HEK293T (cell line): ENCODE results near the gene GJD4.

Experiments
- CTCF ChIA-PET: fragments of 350-600 bp; formaldehyde crosslinking; extraction: SDS; loops from one replicate; lab custom pipeline; 2021; ENCODE audit warnings: antibody characterized with exemption, inconsistent platforms; lab: Yijun Ruan, JAX
- POLR2A ChIA-PET: fragments of 350-600 bp; formaldehyde crosslinking; extraction: SDS; loops from one replicate; lab custom pipeline; 2020; ENCODE audit warnings: antibody characterized with exemption, inconsistent platforms; lab: Yijun Ruan, JAX
- DNase-seq: peaks from one replicate; pipeline ENCODE4 v3.0.0; 2012; ENCODE audit warnings: mixed read lengths; ENCODE audit errors: extremely low spot score
- ARNT ChIP-seq: fragments of 450-650 bp; IDR thresholded peaks from 2 replicates; pipeline ENCODE4 v1.6.1; 2017; ENCODE audit warnings: mild to moderate bottlenecking
- BHLHE40 ChIP-seq: fragments of 450-650 bp; IDR thresholded peaks from 2 replicates; pipeline ENCODE4 v1.6.1; 2016; ENCODE audit warnings: mild to moderate bottlenecking, moderate library complexity, borderline replicate concordance
- CTBP1 ChIP-seq: fragments of 450-650 bp; IDR thresholded peaks from 2 replicates; pipeline ENCODE4 v1.6.1; 2016; ENCODE audit warnings: borderline replicate concordance
- ELF4 ChIP-seq: fragments of 450-650 bp; IDR thresholded peaks from 2 replicates; pipeline ENCODE4 v1.6.1; 2017; ENCODE audit warnings: antibody characterized with exemption
- FOXA1 ChIP-seq: fragments of 450-650 bp; IDR thresholded peaks from 2 replicates; pipeline ENCODE4 v1.6.1; 2016; ENCODE audit warnings: mild to moderate bottlenecking
- FOXK2 ChIP-seq: fragments of 450-650 bp; IDR thresholded peaks from 2 replicates; pipeline ENCODE4 v1.6.1; 2016; ENCODE audit warnings: mild to moderate bottlenecking
- FOXM1 ChIP-seq: fragments of 450-650 bp; IDR thresholded peaks from 2 replicates; pipeline ENCODE4 v1.6.1; 2017; ENCODE audit warnings: mild to moderate bottlenecking, borderline replicate concordance
- HDGF ChIP-seq: fragments of 450-650 bp; IDR thresholded peaks from 2 replicates; pipeline ENCODE4 v1.6.1; 2017; ENCODE audit warnings: antibody characterized with exemption, borderline replicate concordance
- L3MBTL2 ChIP-seq: fragments of 450-650 bp; conservative IDR thresholded peaks from 2 replicates; pipeline ENCODE4 v1.6.1; 2016; ENCODE audit warnings: mild to moderate bottlenecking
- LEF1 ChIP-seq: fragments of 450-650 bp; IDR thresholded peaks from 2 replicates; pipeline ENCODE4 v1.6.1; 2017; ENCODE audit warnings: mild to moderate bottlenecking, borderline replicate concordance
- NFRKB ChIP-seq: fragments of 450-650 bp; IDR thresholded peaks from 2 replicates; pipeline ENCODE4 v1.6.1; 2016; ENCODE audit warnings: mild to moderate bottlenecking, moderate library complexity
- SP1 ChIP-seq: fragments of 450-650 bp; IDR thresholded peaks from 2 replicates; pipeline ENCODE4 v1.6.1; 2017
- SUZ12 ChIP-seq: fragments of 450-650 bp; IDR thresholded peaks from 2 replicates; pipeline ENCODE4 v1.6.1; 2016; ENCODE audit warnings: mild to moderate bottlenecking
- TARDBP ChIP-seq: fragments of 450-650 bp; IDR thresholded peaks from 2 replicates; pipeline ENCODE4 v1.6.1; 2016
- ZNF384 ChIP-seq: fragments of 450-650 bp; IDR thresholded peaks from 2 replicates; pipeline ENCODE4 v1.6.1; 2016
- TF ChIP-seq, protein P1 (sequence below): fragments of 450-650 bp; IDR thresholded peaks from 2 replicates; pipeline ENCODE4 v1.6.1; 2016

The GJD4 gene

DNA sequence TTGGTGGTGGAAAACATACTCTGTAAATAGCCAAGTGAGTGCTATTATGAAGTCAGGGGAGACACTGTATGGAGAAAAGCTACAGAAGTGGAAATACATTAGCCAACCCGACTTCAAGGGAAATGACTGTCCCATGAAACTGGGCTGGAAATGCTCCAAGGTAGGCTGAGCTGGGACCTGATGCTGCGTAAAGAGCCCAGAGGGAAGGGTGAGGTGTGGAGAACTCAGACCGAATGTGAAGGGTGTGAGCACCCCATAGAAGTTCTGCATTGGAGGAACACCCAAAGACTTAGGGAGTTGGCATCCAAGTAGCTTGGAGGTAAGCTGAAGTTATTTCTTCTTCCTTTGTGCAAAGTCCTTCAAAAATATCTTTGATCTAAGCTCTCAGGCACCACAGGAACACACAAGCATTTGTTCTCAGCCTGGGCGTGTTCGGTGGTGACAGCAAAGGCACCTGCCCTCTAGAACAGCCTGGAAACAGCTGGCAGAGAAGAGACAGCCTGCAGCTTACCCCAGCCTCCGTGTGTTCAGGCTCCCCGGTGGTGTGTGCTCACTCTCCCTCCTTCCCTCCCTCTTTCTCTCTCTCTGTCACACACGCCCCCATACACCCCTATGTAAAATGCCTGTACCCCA, 19.1 kb upstream of the GJD4 start:
- TF ChIP-seq L3MBTL2: no peak
- TF ChIP-seq, protein P1, sequence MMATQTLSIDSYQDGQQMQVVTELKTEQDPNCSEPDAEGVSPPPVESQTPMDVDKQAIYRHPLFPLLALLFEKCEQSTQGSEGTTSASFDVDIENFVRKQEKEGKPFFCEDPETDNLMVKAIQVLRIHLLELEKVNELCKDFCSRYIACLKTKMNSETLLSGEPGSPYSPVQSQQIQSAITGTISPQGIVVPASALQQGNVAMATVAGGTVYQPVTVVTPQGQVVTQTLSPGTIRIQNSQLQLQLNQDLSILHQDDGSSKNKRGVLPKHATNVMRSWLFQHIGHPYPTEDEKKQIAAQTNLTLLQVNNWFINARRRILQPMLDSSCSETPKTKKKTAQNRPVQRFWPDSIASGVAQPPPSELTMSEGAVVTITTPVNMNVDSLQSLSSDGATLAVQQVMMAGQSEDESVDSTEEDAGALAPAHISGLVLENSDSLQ: no peak
- TF ChIP-seq LEF1: no peak
- no peak for TF ChIP-seq HDGF
- no peak for TF ChIP-seq FOXM1
- TF ChIP-seq TARDBP: no peak
- TF ChIP-seq NFRKB: no peak
- no peak for TF ChIP-seq SP1
- no peak for TF ChIP-seq ZNF384
- no peak for TF ChIP-seq CTBP1
- TF ChIP-seq ARNT: no peak
- TF ChIP-seq ELF4: no peak
- DNase-seq: no peak
- POLR2A ChIA-PET: no interaction called here
- CTCF ChIA-PET: interaction anchor here (1.4 kb wide), 1 partner anchor 23 kb away, joined by 4 read pairs; no protein-coding TSS in a partner anchor

DNA sequence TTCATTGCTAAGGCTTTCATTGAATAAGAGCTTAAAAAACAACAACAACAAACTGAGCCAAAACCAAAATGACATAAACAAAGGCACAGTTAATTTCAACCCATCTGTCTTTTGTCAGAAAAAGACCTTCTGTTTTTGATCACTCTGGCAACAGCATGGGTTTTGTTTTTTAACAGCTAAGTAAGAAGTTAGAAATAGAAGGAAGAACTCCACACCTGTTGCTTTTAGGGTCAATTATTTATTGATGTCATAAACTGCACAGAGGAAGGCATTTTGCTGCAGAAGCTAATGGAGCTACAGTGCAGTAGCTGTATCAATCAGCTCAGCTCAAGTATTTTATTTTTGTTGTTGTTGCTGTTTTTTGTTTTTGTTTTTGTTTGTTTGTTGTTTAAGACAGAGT, 16.3 kb upstream of the GJD4 start:
- ChIA-PET POLR2A (no interaction called here), CTCF (interaction anchor here (1.2 to 1.3 kb wide), 3 partner anchors 8 to 26 kb away, joined by 3 to 6 read pairs (median 3); no protein-coding TSS in a partner anchor)
- DNase-seq: no peak
- TF ChIP-seq ELF4 (no peak), LEF1 (no peak), SP1 (no peak), FOXA1 (no peak), FOXK2 (no peak), FOXM1 (no peak), BHLHE40 (no peak), CTBP1 (no peak), HDGF (no peak), ZNF384 (no peak), L3MBTL2 (no peak), TARDBP (no peak), ARNT (no peak), NFRKB (no peak), SUZ12 (no peak)
- TF ChIP-seq, protein P1: no peak

DNA sequence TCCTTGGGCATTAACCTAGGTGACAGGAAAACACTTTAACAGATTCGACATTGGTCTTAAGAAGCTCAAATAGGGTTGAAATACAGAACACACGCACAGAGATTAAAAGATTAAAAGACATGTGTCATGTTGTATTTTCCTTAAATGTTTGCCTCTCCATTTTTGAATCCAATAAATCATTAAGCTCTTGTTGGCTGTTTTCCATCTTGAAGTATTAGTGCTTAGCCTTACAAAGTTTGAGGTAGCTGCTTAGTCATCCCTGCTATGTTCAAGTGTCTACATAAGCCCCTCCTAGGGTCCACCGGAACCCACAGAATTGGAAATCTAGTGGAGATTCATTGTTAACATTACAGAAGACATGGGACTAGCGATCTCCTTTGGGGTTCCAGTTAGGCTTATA, 12.7 kb upstream of the GJD4 start:
- CTCF ChIA-PET: interaction anchor here (1.6 kb wide), 1 partner anchor 17 kb away, joined by 3 read pairs; no protein-coding TSS in a partner anchor
- no peak for DNase-seq
- TF ChIP-seq SP1: no peak
- POLR2A ChIA-PET: no interaction called here

DNA sequence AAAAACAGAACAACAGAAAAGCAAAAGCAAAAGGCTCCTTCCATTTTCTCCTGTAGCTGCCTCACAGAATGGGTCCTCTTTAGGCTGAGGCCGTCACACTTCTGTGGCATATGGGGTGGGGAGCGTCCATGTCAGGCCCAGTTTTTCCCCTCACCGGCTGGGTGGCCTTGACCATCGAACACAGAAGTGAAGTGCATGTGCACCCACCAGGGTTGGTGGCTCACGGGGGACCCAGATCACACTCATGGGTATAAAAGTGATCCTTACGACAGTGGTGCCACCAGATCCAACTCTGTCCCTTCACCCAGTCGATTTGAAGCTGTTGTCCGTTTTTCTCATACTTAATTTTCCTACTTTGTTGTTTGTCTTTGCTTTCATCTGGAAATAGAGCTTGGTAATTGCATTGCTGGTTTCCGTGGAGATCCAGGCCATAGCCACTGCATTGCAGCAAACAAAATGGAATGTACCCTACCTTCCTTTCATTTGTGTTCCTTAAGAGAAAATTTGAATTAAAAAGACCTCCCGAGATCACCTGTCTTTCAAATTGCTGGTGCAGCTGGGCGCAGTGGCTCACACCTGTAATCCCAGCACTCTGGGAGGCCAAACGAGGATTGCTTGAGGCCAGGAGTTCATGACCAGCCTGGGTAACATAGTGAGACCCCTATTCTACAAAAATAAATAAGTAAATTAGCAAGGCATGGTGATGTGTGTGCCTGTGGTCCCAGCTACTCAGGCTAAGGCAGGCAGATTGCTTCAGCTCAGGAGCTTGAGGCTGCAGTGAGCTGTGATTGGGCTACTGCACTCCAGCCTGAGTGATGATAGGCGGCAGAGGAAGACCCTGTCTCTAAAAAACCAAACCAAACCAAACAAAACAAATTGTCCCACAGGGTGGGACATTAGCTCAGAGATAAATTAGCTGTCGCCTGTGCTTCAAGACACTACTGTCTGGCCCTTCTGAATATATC, 10.7 kb upstream of the GJD4 start:
- CTCF ChIA-PET: no interaction called here
- no peak for DNase-seq
- POLR2A ChIA-PET: no interaction called here
- TF ChIP-seq HDGF: no peak
- TF ChIP-seq L3MBTL2: no peak
- TF ChIP-seq ZNF384: no peak
- TF ChIP-seq FOXM1: no peak
- no peak for TF ChIP-seq TARDBP
- no peak for TF ChIP-seq SUZ12
- no peak for TF ChIP-seq ARNT

DNA sequence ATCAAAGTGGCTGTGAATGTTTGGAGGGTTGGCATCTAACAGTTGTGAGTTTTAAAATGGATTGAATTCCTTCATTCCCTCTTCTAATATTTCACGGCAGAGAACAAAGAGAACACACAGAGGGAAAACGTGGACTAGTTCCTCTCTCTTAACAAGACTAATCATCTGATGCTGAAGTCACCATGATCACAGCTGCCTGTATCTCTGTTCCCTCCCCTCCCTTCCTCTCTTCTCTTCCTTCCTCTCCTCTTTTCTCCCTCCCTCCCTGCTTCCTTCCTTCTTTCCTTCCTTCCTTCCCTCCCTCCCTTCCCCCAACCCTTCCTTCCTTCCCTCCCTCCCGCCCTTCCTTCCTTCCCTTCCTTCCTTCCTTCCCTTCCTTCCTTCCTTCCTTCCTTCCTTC, 10.0 kb upstream of the GJD4 start:
- CTCF ChIA-PET: no interaction called here
- POLR2A ChIA-PET: no interaction called here
- no peak for TF ChIP-seq NFRKB
- TF ChIP-seq LEF1: no peak
- no peak for DNase-seq

DNA sequence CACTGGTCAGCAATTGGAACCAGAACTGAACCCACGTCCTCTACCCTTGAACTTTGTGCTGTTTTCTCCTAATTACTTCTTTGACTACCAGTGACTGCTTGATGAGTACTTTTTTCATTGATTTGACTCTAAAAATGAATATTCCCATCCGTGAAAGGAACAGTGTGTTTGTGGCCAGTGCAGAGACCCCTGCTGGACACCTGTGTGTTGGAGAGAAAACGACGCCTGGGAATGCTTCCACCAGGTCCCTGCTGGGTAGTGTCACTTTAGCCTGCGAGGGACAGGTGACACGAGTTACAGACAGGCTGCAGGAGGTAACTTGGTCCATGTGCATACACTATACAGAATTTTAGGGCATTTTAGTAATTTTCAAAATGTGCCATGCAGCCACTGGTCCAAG, 6.8 kb upstream of the GJD4 start:
- CTCF ChIA-PET: no interaction called here

DNA sequence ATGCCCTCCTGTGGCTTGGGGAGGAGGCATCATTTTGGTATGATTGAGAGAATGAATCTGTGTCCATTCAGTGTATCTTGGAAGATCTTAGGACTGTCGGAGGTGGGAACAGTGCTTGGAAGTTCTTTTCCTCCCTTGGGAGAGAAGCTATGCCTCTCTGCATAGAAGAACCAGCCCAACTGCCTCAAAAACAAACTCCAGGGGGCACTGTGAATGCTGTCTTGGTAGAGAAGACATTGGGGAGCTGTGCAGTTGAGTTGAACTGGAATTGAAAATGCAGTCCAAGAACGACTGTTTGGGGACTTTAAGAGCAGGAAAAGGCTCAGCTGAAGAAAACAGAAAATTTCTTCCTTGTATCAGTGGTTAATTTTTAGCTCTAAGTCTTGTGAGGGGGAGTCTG, 4.9 kb upstream of the GJD4 start:
- DNase-seq: no peak
- ChIA-PET POLR2A (no interaction called here), CTCF (interaction anchor here (0.8 to 1.2 kb wide), 2 partner anchors 12 to 37 kb away, joined by 3 read pairs; no protein-coding TSS in a partner anchor)
- no peak for TF ChIP-seq SUZ12

More for the DNA sequence above, 6.8 kb upstream of the GJD4 start:
- POLR2A ChIA-PET: no interaction called here
- DNase-seq: peak; percentile 14
- TF ChIP-seq ELF4: no peak
